Esophagus muscularis mucosa (tissue), 3 donors: ENCODE data around the gene MYL12B.

Source experiments
- POLR2A ChIP-seq: fragments of 450-650 bp; IDR thresholded peaks from one replicate; pipeline ENCODE4 v1.6.1; 2017; ENCODE audit warnings: antibody characterized with exemption, moderate library complexity, mild to moderate bottlenecking, low read depth
- TF ChIP-seq, protein P1 (sequence below), 3 experiments: fragments of 200-600 bp in 2 of 3; fragments of 450-650 bp in 1 of 3; sonication (generic) in 2 of 3; IDR thresholded peaks; one replicate each; pipeline ENCODE4 v1.5.1; 2017 to 2019; ENCODE audit warnings: antibody characterized with exemption in 3 of 3, mild to moderate bottlenecking in 2 of 3, moderate library complexity in 1 of 3

DNA sequence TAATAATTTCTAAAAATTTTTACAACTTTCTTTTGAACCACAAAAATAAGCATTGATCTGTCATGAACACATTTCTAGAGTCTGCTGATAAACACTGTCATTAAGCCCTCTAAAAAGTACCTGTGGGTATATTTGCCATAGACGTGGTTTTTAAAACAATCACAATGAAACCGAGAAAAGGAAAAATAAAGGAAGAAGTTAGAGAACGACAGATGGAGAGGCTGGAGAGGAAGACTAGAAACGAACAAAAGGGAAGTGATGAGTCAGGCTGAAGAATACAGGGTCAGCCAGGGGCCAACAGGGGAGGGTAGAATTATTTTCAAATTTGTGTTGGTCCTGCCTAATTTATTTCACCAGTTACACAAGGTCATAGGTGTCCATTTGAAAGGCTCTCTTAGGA, 62.0 kb downstream of the MYL12B start:
- TF ChIP-seq, protein P1, sequence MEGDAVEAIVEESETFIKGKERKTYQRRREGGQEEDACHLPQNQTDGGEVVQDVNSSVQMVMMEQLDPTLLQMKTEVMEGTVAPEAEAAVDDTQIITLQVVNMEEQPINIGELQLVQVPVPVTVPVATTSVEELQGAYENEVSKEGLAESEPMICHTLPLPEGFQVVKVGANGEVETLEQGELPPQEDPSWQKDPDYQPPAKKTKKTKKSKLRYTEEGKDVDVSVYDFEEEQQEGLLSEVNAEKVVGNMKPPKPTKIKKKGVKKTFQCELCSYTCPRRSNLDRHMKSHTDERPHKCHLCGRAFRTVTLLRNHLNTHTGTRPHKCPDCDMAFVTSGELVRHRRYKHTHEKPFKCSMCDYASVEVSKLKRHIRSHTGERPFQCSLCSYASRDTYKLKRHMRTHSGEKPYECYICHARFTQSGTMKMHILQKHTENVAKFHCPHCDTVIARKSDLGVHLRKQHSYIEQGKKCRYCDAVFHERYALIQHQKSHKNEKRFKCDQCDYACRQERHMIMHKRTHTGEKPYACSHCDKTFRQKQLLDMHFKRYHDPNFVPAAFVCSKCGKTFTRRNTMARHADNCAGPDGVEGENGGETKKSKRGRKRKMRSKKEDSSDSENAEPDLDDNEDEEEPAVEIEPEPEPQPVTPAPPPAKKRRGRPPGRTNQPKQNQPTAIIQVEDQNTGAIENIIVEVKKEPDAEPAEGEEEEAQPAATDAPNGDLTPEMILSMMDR (IDR thresholded peaks at IDR 0.05): no peak
- TF ChIP-seq POLR2A: no peak
